Measurements from ENCODE around the gene NVL. TPM values are rescaled to one million over a fixed set of nuclear protein-coding genes. Genes with fewer than 3 reads are reported as not detected.

NVL gene
- total and polyA plus RNA-seq, 2 of the 8 experiments (the other 6 are each of a cell fraction or from before 2014, with no cell fraction given), result 22.7 to 45.8 TPM

DNA sequence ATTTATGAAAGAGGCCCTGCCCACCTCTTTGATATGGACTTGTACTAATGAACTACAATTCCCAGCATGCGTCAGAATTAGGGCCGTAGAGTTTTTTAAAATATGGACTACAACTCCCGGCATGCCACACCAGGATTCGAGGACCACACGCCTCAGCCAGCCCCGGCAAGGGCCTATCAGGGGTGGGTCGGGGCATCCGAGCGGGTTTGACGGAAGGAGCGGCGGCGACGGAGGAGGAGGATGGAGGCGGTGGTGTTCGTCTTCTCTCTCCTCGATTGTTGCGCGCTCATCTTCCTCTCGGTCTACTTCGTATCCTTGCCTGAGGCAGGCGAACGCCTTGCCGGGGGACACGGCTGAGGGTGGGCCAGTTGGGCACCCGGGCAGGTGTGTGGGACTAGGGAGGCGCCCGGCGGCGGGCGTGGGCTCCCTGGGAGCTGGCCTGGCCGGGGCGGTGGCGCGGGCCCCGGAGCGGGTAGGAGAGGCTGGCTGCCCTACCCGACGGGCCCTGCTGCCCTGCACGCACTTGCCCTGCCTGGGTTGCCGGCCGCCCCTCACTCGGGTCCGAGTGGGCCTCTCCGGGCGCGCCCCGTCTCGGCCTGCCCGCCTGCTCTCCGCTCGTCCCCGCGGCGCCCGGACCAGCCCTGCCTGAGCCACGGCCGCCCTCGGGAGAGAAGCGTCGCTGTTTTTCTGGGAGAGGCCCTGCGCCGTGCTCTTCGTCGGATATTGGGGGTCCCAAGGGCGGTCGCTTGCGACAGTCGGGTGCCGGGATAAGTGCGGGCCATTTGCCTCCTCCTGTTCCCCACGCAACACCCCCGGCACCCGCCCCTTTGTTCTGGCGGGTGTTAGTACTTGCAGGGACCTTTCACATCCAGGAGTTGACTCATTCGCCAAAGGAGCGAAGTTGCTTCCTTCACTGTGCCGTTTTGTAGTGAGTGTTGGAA lies 27.0 kb upstream of the NVL start, which contains the start of gene CNIH4:
Gene CNIH4, plus strand, starts transcription at position 195 of the 941 bp plus-strand sequence. Its CDS starts 46 bp downstream, at position 241.
- ChIA-PET CTCF (ENCODE audit: partially characterized antibody) (interaction anchor here (1.3 kb wide), 1 partner anchor 23 kb away, joined by 4 read pairs; no protein-coding TSS in a partner anchor), POLR2A (ENCODE audit: partially characterized antibody) (interaction anchor here (0.7 to 1.9 kb wide), 9 partner anchors 11 to 51 kb away, joined by 3 to 11 read pairs (median 3); partner anchors contain the start of gene NVL)
- peaks cover 4 to 46% of the 10 kb centered on the region in 2 experiments for H3K79me2 ChIP-seq (ENCODE audit: control insufficient read depth in 1 of 2, insufficient read depth in 2 of 2, low read length in 2 of 2)
- H2AK5ac ChIP-seq (ENCODE audit: low read depth, low read length), result no peak within 1 kb of the TSS
- WGBS, 2 experiments (ENCODE audit: extremely low coverage in 1 of 2, insufficient coverage in 1 of 2, insufficient read length in 1 of 2, insufficient replicate concordance in 2 of 2, low coverage in 1 of 2, low lambda C conversion rate in 2 of 2, missing lambda C conversion rate in 1 of 2), result 3% methylated on average over 56 of the region's 78 CpGs; no CpG with 5 or more reads in 1 of the 2 experiments
- H4K91ac ChIP-seq (replicated peaks; ENCODE audit: insufficient read length, low read length), result no peak within 1 kb of the TSS
- no peak within 1 kb of the TSS for H2BK120ac ChIP-seq (replicated peaks; ENCODE audit: low read depth, low read length)
- H4K8ac ChIP-seq (ENCODE audit: extremely low read depth, insufficient read depth, low read length), result peak within 1 kb of the TSS; percentile 72; the same call in 1 of the 2 replicates
- peak within 1 kb of the TSS; percentile 60 to 96 (median 66); a peak in 4 of 7 replicates for H3K9ac ChIP-seq (replicated peaks in 1 of 4; ENCODE audit: extremely low read depth in 1 of 4, low read depth in 3 of 4, low read length in 3 of 4)
- no peak within 1 kb of the TSS for H3K14ac ChIP-seq (ENCODE audit: insufficient read length)
- peak within 1 kb of the TSS; percentile 77 to 88 (median 83) for H3K4me3 ChIP-seq (ENCODE audit: extremely low read depth in 1 of 4, insufficient read depth in 2 of 4, low read depth in 3 of 4, low read length in 4 of 4)
- H4K20me1 ChIP-seq (replicated peaks in 1 of 2; ENCODE audit: control insufficient read depth in 1 of 2, insufficient read depth in 2 of 2, low read length in 2 of 2), result no peaks in the 10 kb centered on the region
- no peak within 1 kb of the TSS for H2BK15ac ChIP-seq (ENCODE audit: low read length)
- H2BK20ac ChIP-seq (ENCODE audit: low read length), result no peak within 1 kb of the TSS
- H3K18ac ChIP-seq (ENCODE audit: extremely low read depth, low read length), result peak within 1 kb of the TSS; percentile 96
- peak within 1 kb of the TSS; percentile 17; the same call in 1 of the 2 replicates for H3K27ac ChIP-seq (ENCODE audit: low read depth, low read length)
- H4K5ac ChIP-seq (ENCODE audit: insufficient read length, low read depth, low read length), result peak within 1 kb of the TSS; percentile 52
- peaks cover 0 to 16% (median 0%) of the 10 kb centered on the region in 4 experiments; a peak in 2 of 8 replicates for H3K36me3 ChIP-seq (ENCODE audit: control insufficient read depth in 2 of 4, insufficient read depth in 4 of 4, low read length in 3 of 4)
- H3K27me3 ChIP-seq (replicated peaks in 1 of 4; ENCODE audit: control insufficient read depth in 3 of 4, extremely low read depth in 1 of 4, insufficient read depth in 3 of 4, low read length in 3 of 4), result no peaks in the 10 kb centered on the region
- H2BK12ac ChIP-seq (ENCODE audit: low read depth, low read length), result no peak within 1 kb of the TSS
- peaks cover 0 to 7% of the 10 kb centered on the region in 2 experiments; a peak in 1 of 4 replicates for H3K9me3 ChIP-seq (ENCODE audit: insufficient read depth in 2 of 2, low read depth in 1 of 2, low read length in 1 of 2)
- FAIRE-seq, result peak; percentile 39
- peak within 1 kb of the TSS; percentile 67 to 73 for H3K4me2 ChIP-seq (ENCODE audit: insufficient read depth in 1 of 2, low read depth in 2 of 2, low read length in 2 of 2)
- peak within 1 kb of the TSS; percentile 20 for H3K56ac ChIP-seq (replicated peaks; ENCODE audit: insufficient read length, low read depth, low read length)
- H2AFZ ChIP-seq (ENCODE audit: low read length), result no peak within 1 kb of the TSS
- peaks cover 1 to 6% (median 5%) of the 10 kb centered on the region in 4 experiments; a peak in 4 of 7 replicates for H3K4me1 ChIP-seq (replicated peaks in 1 of 4; ENCODE audit: control insufficient read depth in 3 of 4, insufficient read depth in 4 of 4, low read length in 3 of 4)
- peak within 1 kb of the TSS; percentile 75; the same call in 1 of the 2 replicates for H2BK5ac ChIP-seq (ENCODE audit: low read depth, low read length)
- H3K79me1 ChIP-seq (ENCODE audit: low read depth, low read length), result peaks cover 2% of the 10 kb centered on the region; the same call in 1 of the 2 replicates
- no peaks in the 10 kb centered on the region for H3K23me2 ChIP-seq (ENCODE audit: low read depth, low read length)
- no peak within 1 kb of the TSS for H3K23ac ChIP-seq (ENCODE audit: insufficient read length)
- DNase-seq (ENCODE audit: low read depth in 1 of 2, low spot score in 2 of 2), result peak; percentile 75 to 89
- H3K4ac ChIP-seq (replicated peaks; ENCODE audit: insufficient read length, low read depth, low read length), result no peak within 1 kb of the TSS
- TF ChIP-seq, protein P1, sequence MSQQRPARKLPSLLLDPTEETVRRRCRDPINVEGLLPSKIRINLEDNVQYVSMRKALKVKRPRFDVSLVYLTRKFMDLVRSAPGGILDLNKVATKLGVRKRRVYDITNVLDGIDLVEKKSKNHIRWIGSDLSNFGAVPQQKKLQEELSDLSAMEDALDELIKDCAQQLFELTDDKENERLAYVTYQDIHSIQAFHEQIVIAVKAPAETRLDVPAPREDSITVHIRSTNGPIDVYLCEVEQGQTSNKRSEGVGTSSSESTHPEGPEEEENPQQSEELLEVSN (IDR thresholded peaks at IDR 0.05), result no peak; the same call in 1 of the 2 replicates
- TF ChIP-seq KDM4A (IDR thresholded peaks at IDR 0.05; ENCODE audit: low read depth, low read length, severe bottlenecking) (peak; percentile 84), KDM5A (IDR thresholded peaks at IDR 0.05; ENCODE audit: low read length) (0 out of 2 replicates have a peak, but pooled peaks have one; percentile 36), ASH2L (IDR thresholded peaks at IDR 0.05; ENCODE audit: low read length) (peak; percentile 94), PHF8 (conservative IDR thresholded peaks at IDR 0.05; ENCODE audit: low read depth, low read length) (peak; percentile 84), SIX5 (IDR thresholded peaks at IDR 0.05; ENCODE audit: low read depth, low read length) (peak; percentile 94), RXRA (IDR thresholded peaks at IDR 0.05; ENCODE audit: insufficient read depth, low read depth, low read length) (no peak), MAFK (IDR thresholded peaks at IDR 0.05; ENCODE audit: low read depth, low read length) (no peak)
- TF ChIP-seq, protein P2, sequence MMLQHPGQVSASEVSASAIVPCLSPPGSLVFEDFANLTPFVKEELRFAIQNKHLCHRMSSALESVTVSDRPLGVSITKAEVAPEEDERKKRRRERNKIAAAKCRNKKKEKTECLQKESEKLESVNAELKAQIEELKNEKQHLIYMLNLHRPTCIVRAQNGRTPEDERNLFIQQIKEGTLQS (IDR thresholded peaks at IDR 0.05; ENCODE audit: insufficient read depth, low read depth, low read length), result no peak

All from H1 (cell line).